HG03565 (cell line): Measurements from ENCODE around the gene CCR1.
A peak's percentile ranks its signal among the peaks of the same experiment; 100 is the strongest.
"Not testable (repeated sequence)": the region's sequence is repeated elsewhere in the genome, so short reads cannot be mapped to it uniquely, and the experiment has no call there.

Source experiments
- ATAC-seq: cut with Tn5 transposase; IDR thresholded peaks from one replicate; pipeline ENCODE4 v1.9.1; 2021; ENCODE audit warnings: mild to moderate bottlenecking, moderate library complexity; ENCODE audit not compliant: unreplicated experiment

CCR1 gene

DNA sequence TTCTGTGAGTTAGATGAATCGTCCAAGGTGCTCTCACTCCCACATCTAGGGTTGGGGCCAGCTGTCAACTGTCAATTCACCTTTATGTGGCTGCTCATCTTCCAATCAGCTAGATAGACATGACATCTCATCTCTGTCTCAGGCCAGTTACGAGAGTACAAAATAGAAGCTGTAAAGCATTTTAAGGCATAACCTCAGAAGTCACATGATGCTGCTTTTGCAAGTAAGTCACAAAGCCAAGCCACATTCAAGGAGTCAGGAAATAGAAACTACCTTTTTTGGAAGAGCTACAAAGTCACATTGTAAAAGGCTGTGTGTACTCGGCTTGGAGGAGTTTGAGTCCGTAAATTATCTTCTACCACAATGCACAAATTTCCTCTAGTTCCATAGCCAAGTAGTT, 5.1 kb upstream of the CCR1 start:
- ATAC-seq: no peak

DNA sequence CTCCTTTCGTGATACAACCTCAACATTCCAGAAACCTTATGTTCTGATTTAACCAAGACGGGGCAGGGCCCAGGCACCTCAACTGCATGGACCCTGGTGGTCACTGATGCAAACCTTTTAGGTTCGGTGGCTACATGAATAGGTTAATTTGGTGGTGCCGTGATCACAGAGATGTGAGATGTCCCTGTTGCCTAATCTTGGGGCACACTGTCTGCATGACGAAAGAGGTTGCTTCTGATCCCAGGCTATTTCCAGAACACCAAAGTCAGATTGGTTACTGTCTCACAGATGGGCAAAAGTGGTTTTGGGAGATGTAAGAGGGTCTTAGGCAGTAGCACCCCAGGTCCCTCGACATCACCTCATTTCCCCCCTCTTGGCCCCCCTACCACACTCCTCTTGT, 4.0 kb upstream of the CCR1 start:
- no peak for ATAC-seq

DNA sequence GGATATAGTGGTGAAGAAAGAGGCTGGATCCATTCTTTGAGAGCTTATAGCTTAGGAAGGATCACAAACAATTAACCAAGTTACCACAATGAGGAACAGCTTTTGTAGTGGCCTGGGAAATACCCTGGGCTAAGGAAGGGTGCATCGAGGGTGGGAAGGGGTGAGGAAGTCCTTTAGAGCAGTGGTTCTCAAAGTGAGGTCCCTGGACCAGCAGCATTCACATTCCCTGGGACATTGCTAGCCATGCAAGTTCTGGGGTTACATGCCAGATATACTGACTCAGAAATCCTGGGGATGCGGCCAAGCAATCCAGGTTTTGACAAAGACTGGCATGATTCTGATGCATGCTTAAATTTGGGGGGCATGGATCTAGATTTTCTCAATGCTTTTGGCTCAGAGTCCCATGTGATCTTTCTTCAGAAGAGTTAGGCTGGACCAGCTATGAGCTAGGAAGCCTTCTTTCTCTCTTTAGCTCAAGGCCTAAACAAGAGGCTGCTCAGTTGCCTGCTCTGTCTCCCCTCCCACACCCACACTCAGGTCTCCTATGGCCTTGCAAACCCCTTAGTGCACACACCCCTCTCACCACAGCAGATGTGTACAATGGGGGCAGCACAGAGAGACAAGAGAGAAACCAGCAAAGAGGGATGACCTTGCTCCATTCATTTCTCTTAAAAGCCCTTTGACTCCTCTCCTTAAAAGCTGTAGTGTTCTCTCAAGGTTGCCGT, 1.8 kb upstream of the CCR1 start:
- ATAC-seq: no peak

DNA sequence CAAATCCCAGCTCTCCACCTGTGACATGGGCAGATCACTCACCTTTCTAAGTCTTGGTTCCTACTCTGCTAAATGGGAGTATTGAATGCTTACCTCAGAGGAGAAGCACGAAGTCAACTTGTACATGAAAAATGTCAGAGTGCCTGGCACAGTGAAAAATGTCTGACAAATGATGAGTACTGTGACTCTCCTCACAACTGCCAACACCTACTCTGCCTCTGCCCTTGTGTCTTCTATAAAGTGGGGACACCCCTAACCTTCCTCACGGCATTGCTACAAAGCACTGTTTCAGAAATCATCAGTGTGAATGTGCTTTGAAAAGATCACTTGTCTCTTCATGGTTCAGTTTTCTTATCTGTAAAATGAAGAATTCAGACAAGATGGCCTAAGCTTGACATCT, 940 bp upstream of the CCR1 start:
- ATAC-seq: no peak

DNA sequence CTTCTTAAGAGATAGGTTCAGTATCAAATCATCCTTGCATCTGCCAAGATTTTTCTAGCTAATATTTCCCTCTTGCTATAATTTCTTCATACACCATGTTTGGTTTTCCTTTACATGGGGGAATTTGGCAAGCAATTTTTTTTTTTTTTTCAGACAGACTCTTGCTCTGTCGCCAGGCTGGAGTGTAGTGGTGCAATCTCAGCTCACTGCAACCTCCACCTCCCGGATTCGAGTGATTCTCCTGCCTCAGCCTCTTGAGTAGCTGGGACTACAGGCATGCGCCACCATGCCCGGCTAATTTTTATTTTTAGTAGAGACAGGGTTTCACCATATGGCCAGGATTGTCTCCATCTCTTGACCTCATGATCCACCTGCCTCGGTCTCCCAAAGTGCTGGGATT, 599 bp downstream of the CCR1 start:
- not testable (repeated sequence) for ATAC-seq

DNA sequence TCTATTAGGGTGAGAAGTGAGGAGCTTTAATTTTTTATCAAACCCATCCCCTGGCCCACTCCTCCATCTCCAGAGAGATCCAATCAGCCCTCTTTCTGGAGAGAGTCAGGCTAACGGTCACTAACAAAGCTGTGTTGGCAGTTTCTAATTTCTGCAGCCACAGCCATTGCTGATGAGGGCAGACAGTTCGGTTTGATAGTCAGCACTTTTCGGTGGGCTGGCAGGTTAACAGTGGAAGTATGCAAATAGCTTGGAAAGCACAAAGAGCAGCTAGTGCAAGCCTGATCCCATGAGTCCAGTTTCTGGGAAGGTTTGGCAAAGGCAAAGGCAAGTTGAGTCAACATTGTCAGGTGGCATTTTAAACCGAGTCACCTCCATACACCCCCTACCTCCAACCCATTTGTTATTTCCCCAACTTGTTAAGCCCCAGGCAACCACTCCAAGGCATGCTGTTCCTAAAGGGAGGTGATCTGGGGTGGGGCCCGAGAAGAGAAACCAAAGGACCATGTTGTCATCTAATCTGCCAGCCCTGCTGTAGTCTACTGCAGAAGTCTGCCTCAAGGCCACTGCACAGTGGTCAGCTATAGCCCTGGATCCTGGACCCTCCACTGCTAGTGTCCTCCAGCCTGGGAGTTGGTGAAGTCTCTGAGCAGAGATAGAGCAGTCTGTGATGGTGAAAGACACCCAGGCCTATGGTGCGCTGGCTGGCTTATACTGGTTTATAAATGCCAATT, 1.7 kb downstream of the CCR1 start:
- ATAC-seq: no peak

DNA sequence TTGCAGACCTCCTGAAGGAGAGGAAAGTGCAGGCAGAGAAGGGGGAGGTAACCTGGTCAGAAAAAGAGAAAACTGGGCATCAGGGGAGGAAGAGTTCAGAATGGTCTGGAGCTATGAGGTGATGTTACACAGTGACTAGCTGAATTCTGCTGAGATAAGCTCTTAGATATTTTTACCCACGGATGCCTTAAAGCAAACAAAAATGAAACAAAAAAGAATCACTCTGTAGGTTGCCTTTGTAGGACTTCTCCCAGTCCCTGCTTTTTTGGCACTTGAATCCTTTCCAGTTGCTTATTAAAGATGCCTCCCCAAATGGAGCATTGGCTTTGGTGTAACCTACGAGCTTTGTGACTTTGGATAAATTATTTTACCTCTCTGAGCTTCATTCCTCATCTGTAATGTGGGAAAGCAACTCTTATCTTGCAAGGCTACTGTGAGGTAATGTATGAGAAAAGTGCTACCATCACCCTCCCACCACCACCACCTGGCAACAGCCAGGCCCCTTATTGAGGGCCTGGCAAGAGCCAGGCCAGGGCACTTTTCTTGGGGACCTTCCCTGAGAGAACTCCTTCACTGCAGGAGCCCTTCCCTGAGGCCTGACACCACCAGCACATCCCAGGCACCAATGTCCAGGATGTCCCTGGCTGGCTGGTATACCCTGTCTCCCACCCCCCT, 2.7 kb downstream of the CCR1 start:
- no peak for ATAC-seq

DNA sequence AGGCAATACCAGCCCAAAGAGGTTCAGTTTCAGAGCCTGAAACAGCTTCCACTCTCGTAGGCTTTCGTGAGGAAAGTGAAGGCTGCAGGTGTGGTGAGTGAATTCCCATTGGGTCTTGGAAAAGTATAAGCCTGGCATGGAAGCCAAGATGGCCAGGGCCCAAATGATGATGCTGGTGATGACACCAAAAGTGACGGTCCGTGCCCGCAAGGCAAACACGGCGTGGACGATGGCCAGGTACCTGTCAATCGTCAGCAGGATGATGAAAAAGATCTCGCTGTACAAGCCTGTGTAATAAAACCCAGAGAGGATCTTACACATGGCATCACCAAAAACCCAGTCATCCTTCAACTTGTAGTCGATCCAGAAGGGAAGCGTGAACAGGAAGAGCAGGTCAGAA, 4.4 kb downstream of the CCR1 start:
- ATAC-seq: no peak

DNA sequence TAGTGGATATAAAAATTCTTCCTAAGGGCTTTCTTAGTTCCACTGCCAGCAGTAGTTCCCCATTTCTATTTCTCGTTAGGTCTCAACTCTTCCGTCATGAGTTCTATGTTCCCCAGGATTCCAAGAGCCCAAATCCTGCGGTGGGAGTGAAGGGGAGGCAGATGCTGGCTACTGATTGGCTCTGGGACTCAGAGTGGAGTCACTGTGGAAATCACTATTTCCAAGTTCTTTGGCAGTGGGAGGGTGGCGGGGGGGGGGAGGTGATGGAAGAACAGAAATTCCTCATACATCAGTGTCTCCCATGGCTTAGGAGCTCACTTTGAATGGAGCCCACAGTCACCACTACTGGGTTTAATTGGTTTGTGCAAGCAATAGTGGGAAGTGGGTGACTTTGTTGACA, 5.6 kb downstream of the CCR1 start:
- ATAC-seq: no peak

DNA sequence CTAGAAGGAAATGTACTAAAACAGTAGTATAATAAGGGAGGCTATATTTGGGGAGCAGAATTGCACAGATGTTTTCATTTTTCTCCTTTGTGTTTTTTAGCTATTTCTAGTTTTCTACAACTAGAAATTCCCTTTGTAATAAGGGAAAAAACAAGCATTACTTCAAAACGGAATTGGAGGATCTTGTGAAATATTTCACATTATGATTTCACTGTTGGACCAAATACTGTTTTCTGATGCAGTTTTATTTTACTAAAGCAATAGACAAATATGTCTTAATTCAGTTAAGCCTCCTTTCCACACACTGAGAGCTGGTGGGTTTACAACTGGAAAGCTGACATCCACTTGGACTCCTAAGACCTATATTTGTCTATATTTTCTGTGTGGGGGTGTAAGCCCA, 7.3 kb downstream of the CCR1 start:
- no peak for ATAC-seq

DNA sequence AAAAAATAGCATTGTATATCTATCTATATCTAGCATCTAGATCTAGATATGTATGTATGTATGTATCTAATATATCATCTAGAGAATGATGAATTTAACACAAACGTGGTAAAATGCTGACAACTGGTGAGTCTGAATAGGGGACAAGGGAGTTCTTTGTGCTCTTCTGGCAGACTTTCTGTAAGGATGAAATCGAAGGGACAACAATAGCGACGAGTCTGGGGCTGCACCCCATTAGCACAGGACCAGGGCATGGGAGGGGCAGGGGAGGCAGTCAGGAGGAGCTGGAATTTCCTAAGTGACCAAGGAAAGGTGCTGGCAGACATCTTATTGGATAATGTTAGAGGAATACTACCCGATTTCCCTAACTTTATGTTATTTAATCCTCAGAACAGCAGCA, 7.9 kb downstream of the CCR1 start:
- ATAC-seq: no peak

DNA sequence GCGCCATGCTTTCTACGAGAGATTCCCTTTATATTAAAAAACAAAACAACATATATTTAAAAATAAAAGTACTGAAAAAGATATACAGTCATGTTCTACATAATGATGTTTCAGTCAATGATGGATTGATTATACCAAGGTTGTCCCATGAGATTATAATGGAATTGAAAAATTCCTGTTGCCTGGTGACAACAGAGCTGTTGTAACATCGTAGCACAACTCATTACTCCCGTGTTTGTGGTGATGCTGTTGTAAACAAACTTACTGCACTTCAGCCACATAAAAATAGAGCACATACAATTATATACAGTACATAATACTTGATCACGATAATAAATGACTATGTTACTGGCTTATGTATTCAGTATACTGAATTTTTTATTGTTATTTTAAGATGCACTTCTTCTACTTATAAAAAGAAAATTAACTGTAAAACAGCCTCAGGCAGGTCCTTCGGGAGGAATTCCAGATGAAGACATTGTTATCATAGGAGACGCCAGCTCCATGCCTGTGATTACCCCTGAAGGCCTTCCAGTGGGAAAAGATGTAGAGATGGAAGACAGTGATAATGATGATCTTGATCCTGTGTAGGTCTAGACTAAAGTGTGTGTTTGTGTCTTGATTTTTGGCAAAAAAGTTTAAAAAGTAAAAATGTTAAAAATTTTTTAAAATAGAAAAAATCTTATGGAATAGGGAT, 11.7 kb downstream of the CCR1 start:
- ATAC-seq: no peak

DNA sequence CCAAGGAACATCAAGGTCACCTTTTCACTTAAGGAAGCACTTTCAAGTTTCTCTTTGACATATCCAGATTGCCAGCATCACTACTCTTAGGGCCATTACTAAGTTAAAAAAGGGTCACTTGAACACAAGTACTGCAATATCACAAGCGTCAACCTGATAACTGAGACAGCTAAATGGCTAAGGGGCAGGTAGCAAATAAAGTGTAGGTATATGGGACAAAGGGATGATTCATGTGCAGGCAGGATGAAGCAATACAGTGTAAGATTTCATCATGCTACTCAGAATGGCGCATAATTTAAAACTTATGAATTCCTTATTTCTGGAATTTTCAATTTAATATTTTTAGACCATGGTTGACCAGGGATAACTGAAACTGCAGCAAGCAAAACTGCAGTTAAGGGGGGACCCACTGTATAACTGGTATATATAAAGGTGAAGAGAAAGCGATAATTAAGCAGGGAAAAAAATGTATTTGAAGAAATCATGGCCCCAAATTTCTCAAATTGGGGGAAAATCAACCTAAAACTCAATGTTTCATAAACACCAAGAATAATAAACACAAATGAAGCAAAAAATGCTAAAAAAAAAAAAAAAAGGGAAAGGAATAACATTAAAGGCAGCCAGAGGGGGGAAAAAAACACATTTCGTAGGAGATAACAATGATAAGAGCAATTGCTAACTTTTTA, 13.1 kb downstream of the CCR1 start:
- ATAC-seq: no peak

DNA sequence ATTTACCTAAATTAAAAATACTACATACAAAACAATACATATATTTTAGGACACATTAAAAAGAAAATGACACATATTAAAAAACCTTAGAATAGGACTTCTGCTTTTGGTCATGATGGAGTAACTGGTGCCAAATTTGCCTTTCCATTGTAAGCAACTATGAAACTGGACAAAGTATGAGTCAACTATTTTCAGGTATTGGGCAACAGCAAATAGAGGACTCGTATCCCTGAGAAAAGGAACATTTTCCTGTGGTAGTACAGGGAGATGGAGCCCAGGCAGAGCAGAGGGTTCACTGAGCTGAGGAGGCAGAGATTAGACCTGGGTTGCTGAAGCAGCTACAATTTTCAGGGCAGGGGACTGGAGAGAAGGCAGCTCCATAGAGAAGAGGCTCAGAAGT, 14.7 kb downstream of the CCR1 start:
- ATAC-seq: no peak

DNA sequence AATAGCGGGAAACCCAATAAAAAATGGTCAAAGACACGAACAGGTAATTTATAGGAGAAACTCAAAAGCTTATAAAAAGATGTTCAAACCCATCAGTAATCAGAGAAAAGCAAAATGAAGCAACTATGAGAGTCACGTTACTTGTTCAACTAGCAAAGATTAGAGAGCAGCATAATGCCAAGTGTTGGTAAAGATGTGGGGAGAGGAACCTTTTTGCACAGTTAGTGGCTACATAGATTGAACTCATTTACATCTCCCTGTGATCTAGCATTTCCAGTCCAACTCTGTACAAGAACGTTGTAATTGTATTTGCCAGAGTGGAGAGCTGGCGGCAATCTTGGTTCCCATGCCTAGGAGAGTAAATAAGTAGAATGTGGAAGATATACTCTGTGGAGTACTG, 15.2 kb downstream of the CCR1 start:
- no peak for ATAC-seq

DNA sequence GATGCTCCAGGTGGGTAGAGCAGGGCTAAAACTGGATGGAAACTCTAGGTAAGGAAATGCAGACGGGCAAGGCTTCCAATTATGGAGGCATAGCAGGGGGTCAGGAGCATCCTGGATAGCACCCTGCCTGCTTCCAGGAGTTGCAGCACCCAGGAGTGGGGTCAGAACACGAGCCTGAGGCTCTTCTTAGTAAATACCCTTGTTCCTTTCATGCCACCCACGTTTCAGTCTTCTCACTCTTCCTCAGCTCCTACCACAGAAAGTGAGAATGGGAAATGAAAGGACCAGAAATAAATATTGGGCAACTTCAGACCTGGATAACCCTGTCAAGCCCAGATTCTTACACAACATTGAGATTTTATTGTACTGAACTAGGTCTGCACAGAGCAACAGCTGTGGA, 16.4 kb downstream of the CCR1 start:
- ATAC-seq: no peak

DNA sequence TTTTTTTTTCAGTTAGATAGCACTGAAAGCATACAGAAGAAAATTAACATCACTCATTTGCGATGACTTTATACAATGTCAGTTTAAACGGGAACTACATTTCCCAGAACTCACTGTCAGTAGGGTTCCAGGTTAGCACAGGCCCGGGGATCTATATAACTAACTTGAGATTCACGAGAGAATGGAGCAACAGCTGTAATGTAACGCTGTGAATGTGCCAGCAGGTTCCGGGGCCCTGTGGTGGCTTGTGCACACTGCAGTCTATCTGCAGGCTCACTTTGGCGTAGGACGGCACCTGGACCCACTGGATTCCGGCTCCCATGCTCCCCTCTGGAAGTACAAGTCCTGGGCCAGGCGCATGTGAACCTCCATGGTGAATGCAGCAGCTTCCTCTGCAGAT, 19.4 kb downstream of the CCR1 start:
- no peak for ATAC-seq

DNA sequence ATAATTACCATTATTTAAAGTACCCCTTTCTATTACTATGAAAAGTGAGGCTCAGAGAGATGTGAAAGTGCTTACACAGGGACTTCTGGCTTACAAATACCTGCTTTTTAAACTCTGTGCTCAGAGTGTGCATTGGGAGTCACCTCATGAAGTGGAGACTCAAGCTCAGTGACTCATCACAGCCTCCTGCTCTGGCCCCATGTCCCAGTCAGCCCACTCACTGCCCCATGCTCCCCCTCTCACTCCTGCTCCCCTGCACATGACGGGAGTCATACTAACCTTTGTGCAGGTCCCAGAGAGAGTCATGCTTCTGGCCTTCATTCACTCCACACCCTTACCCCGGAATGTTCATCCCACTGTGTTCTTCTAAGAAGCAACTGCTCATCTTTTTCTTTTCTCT, 20.2 kb downstream of the CCR1 start:
- ATAC-seq: no peak

DNA sequence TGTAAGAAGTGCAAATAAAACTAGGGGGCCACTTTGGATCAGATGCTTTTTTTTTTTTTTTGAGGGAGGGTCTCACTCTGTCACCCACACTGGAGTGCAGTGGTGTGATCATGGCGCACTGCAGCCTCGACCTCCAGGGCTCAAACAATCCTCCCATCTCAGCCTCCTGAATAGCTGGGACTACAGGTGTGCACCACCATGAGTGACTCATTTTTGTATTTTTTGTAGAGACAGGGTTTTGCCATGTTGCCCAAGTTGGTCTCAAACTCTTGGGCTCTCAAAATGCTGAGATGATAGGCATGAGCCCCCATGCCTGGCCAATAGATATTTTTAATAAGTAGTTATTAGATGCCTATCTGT, 20.8 kb downstream of the CCR1 start:
- no peak for ATAC-seq

DNA sequence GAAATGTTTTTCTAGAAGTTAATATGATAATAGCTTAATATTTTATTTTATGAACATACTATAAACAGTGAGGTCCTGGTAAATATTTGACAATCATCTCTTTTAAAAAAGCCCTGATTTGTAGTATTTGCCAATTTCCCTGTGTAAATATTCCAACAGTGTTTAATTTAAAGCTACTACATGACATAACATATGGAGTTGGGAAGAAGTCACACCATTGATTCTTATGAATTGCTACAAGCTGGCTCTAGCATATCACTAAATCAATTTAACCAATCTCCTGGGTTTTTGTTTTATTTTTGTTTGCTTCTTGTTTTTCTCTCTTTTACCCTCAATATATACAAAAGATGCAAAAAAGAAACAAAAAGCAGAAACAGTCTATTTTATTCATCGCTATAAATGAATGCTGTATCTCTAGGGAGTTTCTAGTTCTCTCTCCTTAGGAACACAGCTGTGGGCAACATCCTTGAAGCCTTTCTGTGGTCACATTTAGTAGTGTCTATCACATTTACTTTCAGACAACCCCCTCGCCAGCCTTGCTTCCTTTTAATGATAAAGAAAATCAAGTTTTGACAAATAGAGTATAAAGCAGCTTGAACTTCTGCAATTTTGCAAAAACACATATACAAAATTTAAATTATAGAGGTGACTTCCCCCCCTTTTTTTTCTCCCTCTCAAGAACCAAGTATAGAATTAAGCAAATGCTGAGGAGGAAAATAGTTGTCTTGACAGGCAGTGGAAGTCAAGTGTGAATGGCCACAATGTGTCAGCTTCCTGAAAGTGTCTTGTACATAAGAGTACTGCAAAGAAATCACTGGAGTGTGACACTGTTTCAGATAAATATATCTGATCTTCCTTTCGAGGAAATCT, 21.4 kb downstream of the CCR1 start:
- ATAC-seq: peak; percentile 67
